OCI-LY1 (cell line): ENCODE results near the gene ATN1.

ENCODE experiments used
- EZH2 ChIP-seq: fragments of 200-600 bp; sonication (generic), shearing (Covaris generic); IDR thresholded peaks from 2 replicates; pipeline ENCODE4 v1.8.0; 2017; ENCODE audit warnings: borderline replicate concordance, mixed run types, mild to moderate bottlenecking, antibody characterized with exemption, low read length, moderate library complexity, mixed read lengths
- TF ChIP-seq, protein P1 (sequence below): fragments of 200-600 bp; sonication (generic), shearing (Covaris generic); IDR thresholded peaks from 2 replicates; pipeline ENCODE4 v1.5.1; 2017; ENCODE audit warnings: mild to moderate bottlenecking, antibody characterized with exemption, low read length, moderate library complexity, mixed read lengths

- TF ChIP-seq, protein P1, sequence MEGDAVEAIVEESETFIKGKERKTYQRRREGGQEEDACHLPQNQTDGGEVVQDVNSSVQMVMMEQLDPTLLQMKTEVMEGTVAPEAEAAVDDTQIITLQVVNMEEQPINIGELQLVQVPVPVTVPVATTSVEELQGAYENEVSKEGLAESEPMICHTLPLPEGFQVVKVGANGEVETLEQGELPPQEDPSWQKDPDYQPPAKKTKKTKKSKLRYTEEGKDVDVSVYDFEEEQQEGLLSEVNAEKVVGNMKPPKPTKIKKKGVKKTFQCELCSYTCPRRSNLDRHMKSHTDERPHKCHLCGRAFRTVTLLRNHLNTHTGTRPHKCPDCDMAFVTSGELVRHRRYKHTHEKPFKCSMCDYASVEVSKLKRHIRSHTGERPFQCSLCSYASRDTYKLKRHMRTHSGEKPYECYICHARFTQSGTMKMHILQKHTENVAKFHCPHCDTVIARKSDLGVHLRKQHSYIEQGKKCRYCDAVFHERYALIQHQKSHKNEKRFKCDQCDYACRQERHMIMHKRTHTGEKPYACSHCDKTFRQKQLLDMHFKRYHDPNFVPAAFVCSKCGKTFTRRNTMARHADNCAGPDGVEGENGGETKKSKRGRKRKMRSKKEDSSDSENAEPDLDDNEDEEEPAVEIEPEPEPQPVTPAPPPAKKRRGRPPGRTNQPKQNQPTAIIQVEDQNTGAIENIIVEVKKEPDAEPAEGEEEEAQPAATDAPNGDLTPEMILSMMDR, result no peak
- TF ChIP-seq EZH2, result no peak
Observed at GRCh38 chr12:6979453-6979852, 51.7 kb downstream of the ATN1 start.
